Left lung (tissue), 10 donors: ENCODE results near the gene POU6F2. TPM values are rescaled to one million over a fixed set of nuclear protein-coding genes. Genes with fewer than 3 reads are reported as not detected.
A peak's percentile ranks its signal among the peaks of the same experiment; 100 is the strongest.

Experiments used
- ATAC-seq: fragments of 200-7000 bp; cut with Tn5 transposase; one replicate; pipeline ENCODE4 v1.9.1; 2020; ENCODE audit warnings: moderate library complexity
- DNase-seq, 4 donors: peaks; one replicate each; pipeline ENCODE4 v3.0.0-alpha.2; 2013 to 2020
- H3K27ac ChIP-seq, 2 donors: fragments of 200-600 bp; sonication (generic) in 1 of 2; one replicate each; pipeline versions ENCODE4 v1.5.0 to v1.8.0; 2020 to 2021
- H3K27me3 ChIP-seq, 2 donors: fragments of 200-600 bp; sonication (generic) in 1 of 2; one replicate each; pipeline versions ENCODE4 v1.5.0 to v1.8.0; 2020 to 2021
- H3K36me3 ChIP-seq, 2 donors: fragments of 200-600 bp; sonication (generic) in 1 of 2; one replicate each; pipeline versions ENCODE4 v1.5.0 to v1.8.0; 2020 to 2021
- H3K4me1 ChIP-seq, 2 donors: fragments of 200-600 bp; one replicate each; pipeline ENCODE4 v1.8.0; 2021
- H3K4me3 ChIP-seq, 2 donors: fragments of 200-600 bp; sonication (generic) in 1 of 2; one replicate each; pipeline versions ENCODE4 v1.5.0 to v1.8.0; 2020 to 2021; ENCODE audit warnings: mild to moderate bottlenecking in 1 of 2
- H3K9me3 ChIP-seq, 2 donors: fragments of 200-600 bp; sonication (generic) in 1 of 2; one replicate each; pipeline versions ENCODE4 v1.5.0 to v1.8.0; 2020 to 2021
- intact Hi-C, 2 donors: fragments of 100-400 bp; cut with DNase I; formaldehyde crosslinking; loops; one replicate each; pipeline versions ENCODE4 v1.11.2 to v1.14.2; 2022
- polyA plus RNA-seq, 6 donors: library from polyadenylated mRNA; unstranded; fragments of 120-200 nt; gene quantifications; one replicate each; pipeline ENCODE4 v1.2.1, GENCODE V29; 2013; ENCODE audit not compliant: insufficient read length in 6 of 6
- total RNA-seq, 2 donors: library from RNA; stranded (reverse); fragmentation: NEBNext Ultra II Directional; extraction: Animal tissue kit (Norgen Biotek cat#: 25700); gene quantifications; one replicate each; pipeline ENCODE4 v1.2.1, GENCODE V29; 2021
- TF ChIP-seq, protein P1 (sequence below), 2 donors: fragments of 200-600 bp; sonication (generic) in 1 of 2; IDR thresholded peaks; one replicate each; pipeline versions ENCODE4 v1.5.0 to v1.8.0; 2021; ENCODE audit warnings: antibody characterized with exemption in 2 of 2
- donor health status: DM: no; HTN: yes; CAD: no.
- donor health status: DM: no; HTN: no; CAD: no.

POU6F2 gene
- total and polyA plus RNA-seq, 8 donors = 0.08 to 0.32 (median 0.18) TPM; not detected in 3

DNA sequence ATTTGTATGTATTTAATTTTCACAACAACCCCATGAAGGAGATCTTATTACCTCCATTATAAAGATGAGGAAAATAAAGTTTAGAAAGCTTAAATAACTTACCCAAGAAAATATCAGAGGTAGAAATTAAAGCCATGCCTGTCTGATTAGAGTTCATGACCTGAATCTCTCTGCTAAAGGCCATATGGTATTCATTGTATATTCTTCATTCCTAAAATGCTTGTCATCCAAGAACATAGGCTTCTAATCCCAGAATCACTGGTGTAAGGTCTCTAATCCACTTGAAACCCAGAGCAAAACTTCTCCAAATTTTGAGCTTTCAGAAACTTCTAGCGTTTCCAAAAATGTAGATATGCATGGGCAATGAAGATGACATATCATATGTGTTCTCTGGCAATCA lies 516.2 kb downstream of the POU6F2 start:
- TF ChIP-seq, protein P1, sequence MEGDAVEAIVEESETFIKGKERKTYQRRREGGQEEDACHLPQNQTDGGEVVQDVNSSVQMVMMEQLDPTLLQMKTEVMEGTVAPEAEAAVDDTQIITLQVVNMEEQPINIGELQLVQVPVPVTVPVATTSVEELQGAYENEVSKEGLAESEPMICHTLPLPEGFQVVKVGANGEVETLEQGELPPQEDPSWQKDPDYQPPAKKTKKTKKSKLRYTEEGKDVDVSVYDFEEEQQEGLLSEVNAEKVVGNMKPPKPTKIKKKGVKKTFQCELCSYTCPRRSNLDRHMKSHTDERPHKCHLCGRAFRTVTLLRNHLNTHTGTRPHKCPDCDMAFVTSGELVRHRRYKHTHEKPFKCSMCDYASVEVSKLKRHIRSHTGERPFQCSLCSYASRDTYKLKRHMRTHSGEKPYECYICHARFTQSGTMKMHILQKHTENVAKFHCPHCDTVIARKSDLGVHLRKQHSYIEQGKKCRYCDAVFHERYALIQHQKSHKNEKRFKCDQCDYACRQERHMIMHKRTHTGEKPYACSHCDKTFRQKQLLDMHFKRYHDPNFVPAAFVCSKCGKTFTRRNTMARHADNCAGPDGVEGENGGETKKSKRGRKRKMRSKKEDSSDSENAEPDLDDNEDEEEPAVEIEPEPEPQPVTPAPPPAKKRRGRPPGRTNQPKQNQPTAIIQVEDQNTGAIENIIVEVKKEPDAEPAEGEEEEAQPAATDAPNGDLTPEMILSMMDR (IDR thresholded peaks at IDR 0.05) = no peak
- no peaks in the 10 kb centered on the region for H3K36me3 ChIP-seq
- no peaks in the 10 kb centered on the region for H3K9me3 ChIP-seq
- no peak overlapping the region for H3K27ac ChIP-seq
- ATAC-seq (no peak), DNase-seq (no peak)
- H3K4me1 ChIP-seq = no peaks in the 10 kb centered on the region
- H3K4me3 ChIP-seq = no peak overlapping the region
- intact Hi-C loops = no loop called here
- no peaks in the 10 kb centered on the region for H3K27me3 ChIP-seq

DNA sequence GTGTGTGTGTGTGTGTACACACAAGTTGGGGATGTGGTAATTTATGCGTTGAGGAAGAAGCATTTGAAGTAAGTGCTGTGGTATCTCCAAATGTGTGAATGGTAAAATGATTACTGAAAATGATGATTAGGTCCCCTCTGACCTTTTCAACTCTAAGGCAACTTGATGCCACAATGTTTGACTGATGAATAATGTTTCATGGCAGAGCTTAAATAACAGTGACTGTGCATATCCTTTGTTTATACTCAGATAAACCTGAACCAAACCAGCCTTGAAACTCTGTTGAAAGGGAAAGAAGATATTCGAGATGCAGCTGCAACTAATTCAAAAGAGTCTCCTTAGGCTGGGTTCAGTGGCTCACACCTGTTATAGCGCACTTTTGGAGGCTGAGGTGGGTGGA lies 523.6 kb downstream of the POU6F2 start:
- TF ChIP-seq, protein P1 (IDR thresholded peaks at IDR 0.05) = no peak
- ATAC-seq (no peak), DNase-seq (no peak)
- H3K27ac ChIP-seq = no peak overlapping the region
- no peaks in the 10 kb centered on the region for H3K27me3 ChIP-seq
- H3K4me3 ChIP-seq = no peak overlapping the region
- H3K9me3 ChIP-seq = no peaks in the 10 kb centered on the region
- intact Hi-C loops = no loop called here
- H3K4me1 ChIP-seq = no peaks in the 10 kb centered on the region
- no peaks in the 10 kb centered on the region for H3K36me3 ChIP-seq

DNA sequence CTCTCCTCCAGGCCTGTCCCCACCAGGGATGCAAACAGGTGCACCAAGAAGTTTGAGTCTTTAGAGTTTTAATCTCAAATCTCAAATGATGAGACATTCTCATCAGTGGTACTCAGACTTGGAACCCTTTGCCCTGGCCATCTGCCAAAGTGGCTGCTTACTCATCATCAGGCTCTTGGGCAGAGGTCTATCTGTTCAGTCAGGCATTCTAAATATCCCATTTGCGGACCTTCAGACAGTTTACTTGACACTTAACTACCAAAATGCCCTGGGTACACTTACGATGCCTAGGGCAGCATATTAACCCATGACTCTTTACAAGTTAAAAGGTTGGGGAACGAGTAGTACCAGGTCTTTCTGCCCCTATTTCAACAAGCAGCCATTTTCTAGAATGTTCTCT lies 527.3 kb downstream of the POU6F2 start:
- intact Hi-C loops = no loop called here

GRCh38 chr7:39507866-39508551 lies 530.3 kb downstream of the POU6F2 start:
- ATAC-seq = peak; percentile 79
- TF ChIP-seq, protein P1 (IDR thresholded peaks at IDR 0.05) = no peak
- no peaks in the 10 kb centered on the region for H3K36me3 ChIP-seq
- no peaks in the 10 kb centered on the region for H3K27me3 ChIP-seq
- peaks cover 0 to 5% of the 10 kb centered on the region in 2 donors for H3K4me1 ChIP-seq
- no peak overlapping the region for H3K27ac ChIP-seq
- DNase-seq = peak in 1 of 4 donors; percentile 68
- no peak overlapping the region for H3K4me3 ChIP-seq
- H3K9me3 ChIP-seq = no peaks in the 10 kb centered on the region
- intact Hi-C loops = no loop called here

More for the DNA sequence above, 527.3 kb downstream of the POU6F2 start:
- H3K27me3 ChIP-seq = no peaks in the 10 kb centered on the region
- H3K4me3 ChIP-seq = no peak overlapping the region
- H3K9me3 ChIP-seq = no peaks in the 10 kb centered on the region
- ATAC-seq (no peak), DNase-seq (no peak)
- no peaks in the 10 kb centered on the region for H3K36me3 ChIP-seq
- H3K4me1 ChIP-seq = peaks cover 0 to 5% of the 10 kb centered on the region in 2 donors
- H3K27ac ChIP-seq = no peak overlapping the region
- TF ChIP-seq, protein P1 (IDR thresholded peaks at IDR 0.05) = no peak

DNA sequence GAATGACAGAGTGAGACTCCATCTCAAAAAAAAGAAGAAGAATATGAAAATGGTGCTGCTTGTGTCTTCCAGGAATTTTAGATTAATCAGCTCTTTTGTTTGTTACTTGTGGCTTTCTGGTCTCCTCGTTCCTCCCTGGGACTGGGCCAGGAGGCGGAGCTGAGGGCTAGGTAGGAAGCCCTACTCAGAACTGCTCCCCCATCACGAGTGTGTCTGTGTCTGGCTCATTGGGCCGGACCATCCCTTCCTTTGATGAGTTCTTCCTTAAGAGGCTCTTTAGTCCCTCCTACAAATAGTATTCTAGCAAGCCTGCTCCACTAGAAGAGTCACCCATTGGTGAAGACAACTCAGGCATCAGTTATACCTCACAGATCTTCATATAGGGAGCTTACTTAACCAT lies 531.7 kb downstream of the POU6F2 start:
- H3K4me3 ChIP-seq = no peak overlapping the region
- H3K27me3 ChIP-seq = no peaks in the 10 kb centered on the region
- TF ChIP-seq, protein P1 (IDR thresholded peaks at IDR 0.05) = no peak
- H3K9me3 ChIP-seq = no peaks in the 10 kb centered on the region
- no peak for ATAC-seq
- DNase-seq = no peak
- peaks cover 0 to 5% of the 10 kb centered on the region in 2 donors for H3K4me1 ChIP-seq
- intact Hi-C loops = no loop called here
- H3K27ac ChIP-seq = no peak overlapping the region
- H3K36me3 ChIP-seq = no peaks in the 10 kb centered on the region
